ENCODE data around the gene TFAP2D.

TFAP2D gene

DNA sequence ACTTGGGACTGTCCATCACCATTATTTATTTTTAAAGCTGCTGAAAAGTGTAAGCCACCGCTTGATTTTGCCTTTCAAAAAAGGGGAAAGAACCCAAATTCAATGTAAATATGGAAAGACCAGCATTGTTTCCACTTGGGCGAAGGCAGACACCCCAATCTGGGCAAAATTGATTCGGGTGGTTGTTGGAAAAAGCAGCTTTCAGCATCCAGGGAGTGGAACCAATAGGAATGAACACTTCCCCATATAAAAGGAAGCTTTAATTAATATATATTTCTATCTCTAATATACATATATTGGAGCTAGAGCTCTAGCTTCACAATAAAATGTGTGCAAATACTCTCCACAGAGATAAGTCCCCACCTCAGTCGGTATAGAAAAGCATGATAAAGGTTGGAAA lies at the start of gene TFAP2D:
Gene TFAP2D, plus strand, starts transcription at position 301 of the 400 bp plus-strand sequence. CDS start 530 bp downstream, outside the sequence.
- DNase-seq = no peak

- no peak for DNase-seq
These were observed 49.5 kb upstream of the TFAP2D start for GRCh38 chr6:50663806-50664205.

DNA sequence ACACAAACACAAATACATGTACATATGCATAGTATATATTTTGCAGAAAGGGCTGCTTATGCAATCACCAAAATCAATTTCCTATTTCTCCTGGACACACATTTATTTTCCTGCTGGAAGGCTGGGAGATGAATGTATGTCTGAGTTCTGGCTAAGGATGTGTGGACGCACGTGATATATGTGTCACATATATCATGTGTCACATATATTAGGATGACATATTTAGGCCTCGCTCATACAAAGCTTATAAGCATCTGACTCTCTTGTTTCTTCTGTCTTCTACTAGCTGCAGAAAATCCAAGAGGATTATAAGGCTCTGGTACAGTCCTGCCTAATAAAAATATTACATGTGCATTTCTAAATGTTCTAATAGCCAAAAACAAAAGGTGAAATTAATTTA lies 47.2 kb upstream of the TFAP2D start:
- no peak for DNase-seq

- DNase-seq = no peak
These were observed 32.0 kb upstream of the TFAP2D start for GRCh38 chr6:50681213-50681824.

- no peak for DNase-seq
These were observed 24.1 kb upstream of the TFAP2D start for GRCh38 chr6:50689210-50689609.

- DNase-seq = no peak
These were observed 21.4 kb upstream of the TFAP2D start for GRCh38 chr6:50691814-50692495.

DNA sequence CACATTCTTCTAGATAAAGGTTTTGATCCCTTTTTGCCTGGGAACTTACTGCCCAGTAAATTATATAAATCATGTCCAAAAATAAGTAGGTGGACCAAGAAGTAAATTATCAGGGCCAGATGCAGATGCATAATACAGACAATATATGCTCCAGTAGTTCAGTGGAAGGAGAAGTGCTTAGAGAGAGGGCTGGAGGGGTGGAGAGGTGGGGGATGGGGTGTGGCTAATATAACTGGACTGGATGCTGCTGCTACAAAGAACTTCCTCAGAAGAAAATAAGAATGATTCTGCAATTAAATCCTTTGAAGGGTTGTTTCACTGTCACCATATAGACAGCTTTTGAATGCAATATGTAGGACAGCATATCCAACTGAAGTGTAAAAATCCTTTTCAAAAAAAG lies 14.8 kb upstream of the TFAP2D start:
- no peak for DNase-seq

DNA sequence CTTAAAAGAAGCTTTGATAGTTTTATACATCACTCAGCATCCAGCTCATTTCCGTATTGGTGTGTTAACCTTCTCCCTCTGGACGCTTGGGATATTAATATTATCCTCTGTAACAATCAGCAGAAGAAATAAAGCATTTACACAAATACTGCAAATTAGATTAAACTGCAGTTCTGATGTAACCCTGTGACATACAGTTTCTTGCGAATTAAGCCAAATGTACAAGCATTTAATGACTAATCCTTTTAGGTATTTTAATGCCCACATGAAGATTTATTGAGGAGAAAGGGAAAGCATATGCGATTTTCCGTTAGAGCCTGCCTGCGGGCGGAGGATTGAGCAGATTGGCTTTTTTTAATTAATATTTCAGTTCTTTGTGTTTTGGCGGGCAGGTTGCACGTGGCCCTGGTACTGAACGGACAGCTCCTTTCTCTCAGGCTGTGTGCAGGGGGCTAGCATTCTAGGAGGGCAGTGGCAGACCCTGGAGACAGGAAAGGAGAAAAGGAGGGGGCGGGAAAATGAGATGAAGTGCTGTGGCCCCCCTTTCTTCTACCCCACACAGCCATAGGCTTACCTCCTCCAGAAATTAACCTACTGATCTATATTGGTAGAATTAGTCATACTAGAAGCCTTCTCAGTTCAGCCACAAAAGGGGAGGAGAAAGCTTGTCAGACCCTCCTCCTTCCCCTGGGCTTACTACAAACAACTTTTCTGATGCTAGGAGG lies 14.1 kb upstream of the TFAP2D start:
- DNase-seq = no peak

DNA sequence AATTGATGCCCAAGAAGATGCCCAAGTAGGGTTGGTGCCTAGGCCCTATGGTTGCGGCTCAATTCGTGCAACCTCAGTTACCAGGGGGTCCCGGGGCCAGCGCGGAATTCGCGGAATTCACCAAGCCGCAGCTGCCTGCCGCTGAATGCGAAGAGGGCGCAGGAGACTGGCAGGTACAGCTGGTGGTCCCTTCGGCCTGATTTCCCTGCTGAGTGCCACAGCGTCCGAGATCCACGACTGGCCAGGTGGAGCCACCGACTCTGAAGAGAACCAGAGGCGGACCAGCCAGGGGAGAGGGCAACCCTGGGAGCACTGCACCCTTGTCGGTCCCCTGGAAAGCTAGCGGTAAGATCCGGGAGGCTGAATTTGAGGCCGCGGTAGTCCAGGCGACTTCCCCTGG lies 6.8 kb upstream of the TFAP2D start:
- DNase-seq = no peak

DNA sequence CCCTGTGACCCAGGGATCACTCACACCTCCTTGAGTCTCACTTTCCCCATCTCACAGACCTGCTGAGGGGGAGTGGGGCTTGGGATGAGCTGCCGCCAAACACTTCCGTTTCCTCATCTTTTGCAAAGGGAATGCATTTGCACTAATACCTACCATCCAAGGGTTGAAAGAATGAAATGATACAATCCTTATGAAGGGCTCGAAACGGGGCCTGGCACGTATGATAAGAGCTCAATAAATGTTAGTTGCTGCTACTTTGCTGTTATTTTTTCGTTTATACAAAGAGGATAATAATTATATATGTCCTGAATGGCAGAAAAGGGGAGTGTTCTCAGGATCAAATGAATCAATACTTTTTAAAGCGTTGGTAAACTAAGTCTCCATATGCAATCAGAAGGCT lies 6.1 kb upstream of the TFAP2D start:
- DNase-seq = no peak

DNA sequence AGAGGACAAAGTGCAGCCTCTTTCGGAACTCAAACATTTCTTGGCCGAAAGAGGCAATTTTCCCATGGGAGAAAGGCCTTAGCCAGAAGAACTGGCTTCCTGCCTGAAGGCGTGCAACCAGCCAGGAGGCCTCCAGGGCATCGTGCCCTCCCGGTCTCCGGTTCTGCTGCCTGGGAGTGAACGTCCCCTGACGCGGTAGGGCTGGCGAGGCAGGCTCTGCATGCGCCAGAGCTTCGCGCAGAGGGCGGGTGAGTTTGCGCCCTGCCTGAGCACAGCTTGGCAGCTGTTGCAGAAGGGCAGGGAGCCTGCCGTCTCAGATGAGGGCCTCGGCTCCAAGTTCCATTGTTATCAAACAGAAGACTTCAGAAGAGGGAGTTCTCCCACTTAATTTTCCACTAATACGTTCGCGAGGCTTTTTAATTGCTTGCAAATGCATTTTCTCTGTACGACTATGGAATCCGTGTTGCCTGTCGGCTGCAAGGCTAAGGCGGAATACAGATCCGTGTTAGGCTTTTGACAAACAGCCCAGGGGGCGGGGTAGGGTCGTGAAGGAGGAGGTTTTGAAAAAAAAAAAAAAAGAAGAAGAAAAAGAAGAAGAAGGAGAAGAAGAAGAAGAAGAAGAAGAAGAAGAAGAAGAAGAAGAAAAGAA lies 5.5 kb upstream of the TFAP2D start:
- peak; percentile 64 for DNase-seq

DNA sequence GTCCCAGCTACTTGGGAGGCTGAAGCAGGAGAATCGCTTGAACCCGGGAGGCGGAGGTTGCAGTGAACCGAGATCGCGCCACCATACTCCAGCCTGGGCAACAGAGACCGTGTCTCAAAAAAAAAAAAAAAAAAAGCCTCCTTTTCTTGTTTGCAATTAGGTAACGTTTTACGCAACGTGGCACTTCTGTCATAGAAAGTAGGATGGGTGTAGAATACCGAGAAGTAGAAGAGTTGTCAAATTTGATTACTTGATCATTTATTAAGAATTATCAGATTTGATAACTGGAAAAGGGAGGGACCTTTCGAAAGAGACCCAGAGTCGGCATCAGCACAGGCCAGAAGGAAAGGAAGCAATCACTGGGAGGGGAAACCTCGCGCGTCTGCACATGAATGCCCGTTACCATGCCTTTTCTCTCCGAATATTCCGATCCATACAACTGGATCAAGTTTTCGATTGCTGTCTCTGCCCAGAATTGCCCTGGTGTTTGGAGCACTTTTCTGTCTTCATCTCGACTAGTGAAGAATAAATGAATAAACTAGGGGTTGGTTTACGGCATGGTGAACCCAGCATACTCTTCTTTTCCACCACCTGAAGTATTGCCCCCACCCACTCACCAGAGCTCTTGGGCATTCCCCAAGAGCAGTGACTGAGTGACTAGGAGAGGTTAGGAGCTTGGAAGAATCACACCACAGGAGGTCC lies 4.5 kb upstream of the TFAP2D start:
- no peak for DNase-seq

DNA sequence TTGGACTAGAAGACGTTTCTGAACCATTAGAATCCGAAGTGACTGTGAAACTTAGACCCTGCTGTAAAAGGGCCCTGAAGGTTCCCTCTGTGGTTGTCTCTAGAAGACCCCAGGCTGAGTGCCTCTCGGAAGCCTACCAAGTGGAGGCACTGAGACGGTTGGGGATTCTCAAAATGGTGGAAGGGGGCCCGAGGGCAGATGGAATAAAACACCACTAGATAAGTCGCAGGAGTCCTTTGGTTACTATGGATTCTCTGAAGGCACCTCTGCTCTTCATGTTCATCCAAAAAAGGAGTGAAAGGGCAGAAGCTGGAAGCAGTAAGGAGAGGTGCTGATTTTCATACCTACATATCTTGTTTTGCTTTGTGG lies 4.0 kb upstream of the TFAP2D start:
- DNase-seq = no peak

DNA sequence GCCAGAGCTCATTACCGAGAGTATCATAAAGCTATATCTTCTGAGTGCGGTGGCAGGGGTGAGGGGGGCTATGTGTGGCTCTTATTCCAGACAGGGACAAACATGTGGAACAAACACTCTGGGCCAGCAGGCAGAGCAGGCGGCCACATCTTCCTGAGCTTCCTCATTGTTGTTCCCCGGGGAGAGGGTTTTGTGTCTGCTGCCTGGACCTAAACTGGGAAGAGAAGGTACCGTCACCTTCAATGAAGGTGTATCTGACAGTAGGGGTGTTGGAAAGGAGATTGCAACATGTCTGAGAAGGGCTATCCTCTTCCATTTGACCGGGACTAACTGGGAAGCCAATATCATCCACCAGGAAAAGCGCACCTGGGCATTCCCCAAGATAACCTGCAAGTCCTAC lies 1.6 kb upstream of the TFAP2D start:
- DNase-seq = no peak

GRCh38 chr6:50712291-50712690 lies 1.0 kb upstream of the TFAP2D start:
- DNase-seq = no peak

GRCh38 chr6:50713977-50714486 lies 706 bp downstream of the TFAP2D start:
- DNase-seq = no peak

- DNase-seq = no peak
These were observed 1.4 kb downstream of the TFAP2D start for GRCh38 chr6:50714487-50715379.

DNA sequence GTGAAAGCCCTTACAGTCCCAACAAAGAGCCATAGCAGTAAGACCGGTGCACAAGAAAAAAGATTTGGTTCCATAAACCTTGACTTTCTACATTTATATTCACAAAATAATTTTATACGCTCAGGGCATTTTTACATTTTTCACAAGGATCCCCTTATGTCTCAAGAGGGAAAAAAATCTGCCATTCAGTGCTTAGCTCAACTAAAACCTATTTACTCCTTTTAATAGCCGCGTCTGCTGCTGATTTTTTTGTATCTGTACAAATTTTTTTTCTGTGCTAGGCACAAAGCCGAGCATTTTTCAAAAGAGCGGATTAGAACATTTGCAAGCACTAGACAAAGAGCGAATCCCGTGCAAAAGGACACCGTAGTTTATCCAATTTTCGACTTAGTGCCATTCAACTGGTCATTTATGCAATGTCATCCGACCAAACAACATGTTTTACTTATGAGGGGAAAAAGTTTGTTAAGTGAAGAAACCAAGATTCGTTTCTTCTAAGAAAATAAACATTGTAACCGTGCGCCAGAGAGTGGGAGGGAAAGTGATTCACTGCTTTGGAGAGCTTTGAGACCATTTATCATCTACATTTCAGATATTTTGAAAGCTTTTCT lies 3.7 kb downstream of the TFAP2D start:
- no peak for DNase-seq

DNA sequence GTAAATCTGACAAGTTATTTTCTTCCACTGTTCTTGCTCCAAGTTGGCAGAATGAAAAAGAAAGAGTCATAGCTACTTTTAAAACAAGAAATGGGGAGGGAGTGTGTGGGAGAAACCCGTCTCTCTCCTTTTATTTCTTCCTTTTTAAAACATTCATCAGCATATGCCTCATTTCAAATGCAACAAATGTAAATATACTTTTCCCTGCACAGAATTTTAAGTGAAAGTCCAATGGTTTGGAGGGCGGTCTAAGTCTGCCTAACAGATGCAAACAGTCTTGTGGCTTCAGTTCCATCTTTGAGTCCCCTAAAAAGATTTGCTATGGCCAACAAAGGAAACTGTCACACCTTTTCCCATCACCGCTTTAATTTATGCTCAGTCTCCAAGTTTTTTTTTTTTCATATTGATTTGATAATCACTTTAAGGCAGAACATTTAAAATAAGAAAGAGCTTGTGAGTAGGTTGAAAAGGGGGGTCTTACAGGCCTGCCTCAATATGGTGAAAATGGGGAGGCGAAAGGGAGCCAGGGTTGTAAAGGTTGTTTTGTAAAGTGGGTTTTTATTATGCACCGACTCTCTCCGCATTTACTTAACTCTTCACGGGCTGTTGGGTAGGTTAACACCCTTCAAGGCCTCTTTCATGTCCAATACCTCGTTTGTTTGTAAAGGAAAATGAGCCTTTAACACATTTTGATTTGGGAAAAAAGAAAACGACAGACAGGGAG lies 4.6 kb downstream of the TFAP2D start:
- no peak for DNase-seq

GRCh38 chr6:50718566-50718965 lies 5.2 kb downstream of the TFAP2D start:
- no peak for DNase-seq

- DNase-seq = no peak
These were observed 7.3 kb downstream of the TFAP2D start for GRCh38 chr6:50720623-50721022.

Data from GOT3 (cell line).